Measurements from ENCODE around the gene SIGLEC10.
"Not testable (repeated sequence)": the region's sequence is repeated elsewhere in the genome, so short reads cannot be mapped to it uniquely, and the experiment has no call there.

Gene SIGLEC10

GRCh38 chr19:51456541-51457290, 39.3 kb upstream of the SIGLEC10 start:
- Histone ChIP-seq H2BK120ac (ENCODE audit: low read depth, low read length) (no peak overlapping the region), H3K18ac (ENCODE audit: low read length) (no peak overlapping the region), H3K56ac (ENCODE audit: low read length) (no peak overlapping the region), H3K4me2 (ENCODE audit: low read length) (no peak overlapping the region), H3K4me1 (ENCODE audit: control insufficient read depth, low read depth, low read length) (no peaks in the 10 kb centered on the region), H3K79me2 (ENCODE audit: control insufficient read depth, insufficient read depth, low read length) (no peaks in the 10 kb centered on the region), H2BK15ac (replicated peaks; ENCODE audit: low read depth) (no peak overlapping the region), H3K9ac (ENCODE audit: low read length) (no peak overlapping the region), H3K27me3 (ENCODE audit: insufficient read depth, low read length, poor library complexity) (no peaks in the 10 kb centered on the region), H4K5ac (ENCODE audit: low read length) (no peak overlapping the region), H4K8ac (ENCODE audit: low read depth, low read length) (no peak overlapping the region), H3K4ac (ENCODE audit: low read depth, low read length) (no peak overlapping the region), H3K4me3 (ENCODE audit: low read length) (no peak overlapping the region), H3K79me1 (ENCODE audit: low read length) (no peaks in the 10 kb centered on the region), H2AK5ac (ENCODE audit: low read length) (no peak overlapping the region), H2BK5ac (ENCODE audit: low read length) (no peak overlapping the region), H3K36me3 (ENCODE audit: control insufficient read depth, insufficient read depth, low read length) (no peaks in the 10 kb centered on the region), H3K23ac (ENCODE audit: low read length) (no peak overlapping the region), H3K27ac (ENCODE audit: low read depth, low read length) (no peak overlapping the region)
- WGBS (ENCODE audit: extremely low coverage, insufficient coverage, low lambda C conversion rate) = no CpG with 5 or more reads among the region's 11 CpGs
- DNase-seq = no peak

DNA sequence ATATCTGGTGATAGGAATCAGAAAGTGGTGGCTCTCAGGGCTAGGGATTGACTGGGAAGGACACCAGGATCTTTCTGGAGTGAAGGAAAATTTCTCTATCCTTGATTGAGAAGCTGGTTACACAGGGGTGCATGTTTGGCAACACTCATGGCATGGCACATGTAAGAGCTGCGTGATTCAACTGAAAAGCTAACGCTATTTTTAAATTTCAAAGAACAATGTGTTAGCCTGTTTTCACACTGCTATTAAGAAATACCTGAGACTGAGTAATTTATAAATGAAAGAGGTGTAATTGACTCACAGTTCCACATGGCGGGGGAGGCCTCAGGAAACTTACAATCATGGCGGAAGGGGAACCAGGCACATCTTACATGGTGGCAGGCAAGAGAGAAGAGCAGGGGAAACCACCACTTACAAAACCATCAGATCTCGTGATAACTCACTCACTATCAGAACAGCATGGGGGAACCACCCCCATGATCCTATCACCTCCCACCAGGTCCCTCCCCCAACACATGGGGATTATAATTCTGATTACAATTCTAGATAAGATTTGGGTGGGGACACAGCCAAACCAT, 33.4 kb upstream of the SIGLEC10 start:
- Histone ChIP-seq H3K56ac (ENCODE audit: low read length) (no peak overlapping the region), H3K9ac (ENCODE audit: low read length) (no peak overlapping the region), H3K79me1 (ENCODE audit: low read length) (no peaks in the 10 kb centered on the region), H3K4me3 (ENCODE audit: low read length) (no peak overlapping the region), H4K8ac (ENCODE audit: low read depth, low read length) (no peak overlapping the region), H3K18ac (ENCODE audit: low read length) (no peak overlapping the region), H3K79me2 (ENCODE audit: control insufficient read depth, insufficient read depth, low read length) (no peaks in the 10 kb centered on the region), H2BK15ac (replicated peaks; ENCODE audit: low read depth) (no peak overlapping the region), H3K27me3 (ENCODE audit: insufficient read depth, low read length, poor library complexity) (no peaks in the 10 kb centered on the region), H3K23ac (ENCODE audit: low read length) (no peak overlapping the region), H3K27ac (ENCODE audit: low read depth, low read length) (no peak overlapping the region), H4K5ac (ENCODE audit: low read length) (no peak overlapping the region), H2BK120ac (ENCODE audit: low read depth, low read length) (no peak overlapping the region), H3K4ac (ENCODE audit: low read depth, low read length) (no peak overlapping the region), H3K36me3 (ENCODE audit: control insufficient read depth, insufficient read depth, low read length) (no peaks in the 10 kb centered on the region), H2BK5ac (ENCODE audit: low read length) (no peak overlapping the region), H3K4me2 (ENCODE audit: low read length) (no peak overlapping the region), H2AK5ac (ENCODE audit: low read length) (no peak overlapping the region), H3K4me1 (ENCODE audit: control insufficient read depth, low read depth, low read length) (no peaks in the 10 kb centered on the region)
- DNase-seq = no peak
- WGBS (ENCODE audit: extremely low coverage, insufficient coverage, low lambda C conversion rate) = no CpG with 5 or more reads among the region's 5 CpGs

DNA sequence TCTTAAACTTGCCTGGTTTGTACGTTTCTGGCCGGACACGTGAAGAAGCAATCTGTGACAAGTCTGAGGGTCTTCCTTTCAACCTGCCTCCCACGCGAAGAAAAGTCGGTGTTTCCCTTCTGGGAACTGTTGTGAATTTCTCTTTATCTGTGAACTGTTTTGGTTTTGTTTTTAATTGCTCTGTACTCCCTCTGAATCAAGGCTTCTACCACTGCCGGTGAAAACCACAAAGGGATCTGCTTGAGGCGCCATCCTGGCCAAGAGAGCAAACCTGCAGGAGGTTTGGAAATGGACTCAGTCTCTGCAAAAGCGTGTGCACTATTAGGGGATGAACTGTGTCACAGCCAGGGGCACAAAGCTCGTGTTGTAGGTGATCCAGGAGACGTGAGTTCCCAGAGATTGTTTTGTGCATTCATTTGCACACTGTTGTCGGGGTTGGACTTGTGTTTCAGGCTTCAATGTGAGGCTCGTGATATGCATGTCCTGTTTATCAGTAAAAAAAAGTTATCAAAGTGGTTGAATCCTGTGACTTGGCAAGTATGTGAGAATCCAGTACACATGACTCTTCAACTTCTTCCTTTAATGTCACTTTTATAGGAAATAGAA, 31.1 kb upstream of the SIGLEC10 start:
- no peak for DNase-seq
- Histone ChIP-seq H3K23ac (ENCODE audit: low read length) (no peak overlapping the region), H3K56ac (ENCODE audit: low read length) (no peak overlapping the region), H3K27ac (ENCODE audit: low read depth, low read length) (no peak overlapping the region), H3K9ac (ENCODE audit: low read length) (no peak overlapping the region), H2BK120ac (ENCODE audit: low read depth, low read length) (no peak overlapping the region), H2AK5ac (ENCODE audit: low read length) (no peak overlapping the region), H3K4ac (ENCODE audit: low read depth, low read length) (no peak overlapping the region), H3K27me3 (ENCODE audit: insufficient read depth, low read length, poor library complexity) (no peaks in the 10 kb centered on the region), H3K4me3 (ENCODE audit: low read length) (no peak overlapping the region), H4K5ac (ENCODE audit: low read length) (no peak overlapping the region), H3K4me2 (ENCODE audit: low read length) (no peak overlapping the region), H4K8ac (ENCODE audit: low read depth, low read length) (no peak overlapping the region), H2BK5ac (ENCODE audit: low read length) (no peak overlapping the region), H2BK15ac (replicated peaks; ENCODE audit: low read depth) (no peak overlapping the region), H3K79me2 (ENCODE audit: control insufficient read depth, insufficient read depth, low read length) (no peaks in the 10 kb centered on the region), H3K4me1 (ENCODE audit: control insufficient read depth, low read depth, low read length) (no peaks in the 10 kb centered on the region), H3K79me1 (ENCODE audit: low read length) (no peaks in the 10 kb centered on the region), H3K36me3 (ENCODE audit: control insufficient read depth, insufficient read depth, low read length) (no peaks in the 10 kb centered on the region), H3K18ac (ENCODE audit: low read length) (no peak overlapping the region)
- no CpG with 5 or more reads among the region's 13 CpGs for WGBS (ENCODE audit: extremely low coverage, insufficient coverage, low lambda C conversion rate)

DNA sequence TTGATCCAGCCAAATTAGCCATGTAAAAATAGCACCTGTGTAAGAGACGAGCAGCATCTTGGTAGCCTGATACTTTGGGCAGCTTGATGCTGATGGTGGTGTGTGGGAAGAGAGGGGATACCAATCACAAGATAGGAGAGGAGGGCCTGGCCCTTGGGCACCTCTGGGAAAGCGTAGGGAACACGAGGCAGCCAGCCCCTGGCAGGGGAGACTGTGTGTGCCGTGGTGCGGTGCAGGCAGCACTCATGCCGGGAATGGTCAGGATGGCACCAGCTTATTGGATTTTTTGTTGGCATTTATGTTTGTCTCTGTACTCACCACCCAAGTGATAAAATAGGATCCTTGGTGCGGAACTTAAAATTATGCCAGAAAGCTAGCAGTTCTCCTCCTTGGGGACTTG, 30.6 kb upstream of the SIGLEC10 start:
- Histone ChIP-seq H3K4me1 (ENCODE audit: control insufficient read depth, low read depth, low read length) (no peaks in the 10 kb centered on the region), H2BK5ac (ENCODE audit: low read length) (no peak overlapping the region)

GRCh38 chr19:51447510-51447909, 30.1 kb upstream of the SIGLEC10 start:
- not testable (repeated sequence) for H4K5ac ChIP-seq (ENCODE audit: low read length); H2AK5ac ChIP-seq (ENCODE audit: low read length); H3K56ac ChIP-seq (ENCODE audit: low read length); H3K23ac ChIP-seq (ENCODE audit: low read length); H3K18ac ChIP-seq (ENCODE audit: low read length); H3K79me2 ChIP-seq (ENCODE audit: control insufficient read depth, insufficient read depth, low read length); H3K9ac ChIP-seq (ENCODE audit: low read length); H2BK15ac ChIP-seq (replicated peaks; ENCODE audit: low read depth); H2BK120ac ChIP-seq (ENCODE audit: low read depth, low read length); H3K79me1 ChIP-seq (ENCODE audit: low read length); H4K8ac ChIP-seq (ENCODE audit: low read depth, low read length); H3K27me3 ChIP-seq (ENCODE audit: insufficient read depth, low read length, poor library complexity); H3K36me3 ChIP-seq (ENCODE audit: control insufficient read depth, insufficient read depth, low read length); H2BK5ac ChIP-seq (ENCODE audit: low read length); H3K4me3 ChIP-seq (ENCODE audit: low read length); H3K4ac ChIP-seq (ENCODE audit: low read depth, low read length); H3K4me2 ChIP-seq (ENCODE audit: low read length); DNase-seq; H3K4me1 ChIP-seq (ENCODE audit: control insufficient read depth, low read depth, low read length); H3K27ac ChIP-seq (ENCODE audit: low read depth, low read length)
- no CpG with 5 or more reads among the region's 3 CpGs for WGBS (ENCODE audit: extremely low coverage, insufficient coverage, low lambda C conversion rate)

More for the DNA sequence above, 30.6 kb upstream of the SIGLEC10 start:
- Histone ChIP-seq H3K18ac (ENCODE audit: low read length) (no peak overlapping the region), H3K23ac (ENCODE audit: low read length) (no peak overlapping the region), H3K36me3 (ENCODE audit: control insufficient read depth, insufficient read depth, low read length) (no peaks in the 10 kb centered on the region), H3K79me1 (ENCODE audit: low read length) (no peaks in the 10 kb centered on the region), H3K56ac (ENCODE audit: low read length) (no peak overlapping the region), H3K27ac (ENCODE audit: low read depth, low read length) (no peak overlapping the region), H3K27me3 (ENCODE audit: insufficient read depth, low read length, poor library complexity) (no peaks in the 10 kb centered on the region), H2BK15ac (replicated peaks; ENCODE audit: low read depth) (no peak overlapping the region), H3K4me2 (ENCODE audit: low read length) (no peak overlapping the region), H3K4me3 (ENCODE audit: low read length) (no peak overlapping the region), H4K8ac (ENCODE audit: low read depth, low read length) (no peak overlapping the region), H2BK120ac (ENCODE audit: low read depth, low read length) (no peak overlapping the region), H3K9ac (ENCODE audit: low read length) (no peak overlapping the region), H3K79me2 (ENCODE audit: control insufficient read depth, insufficient read depth, low read length) (no peaks in the 10 kb centered on the region), H4K5ac (ENCODE audit: low read length) (no peak overlapping the region), H2AK5ac (ENCODE audit: low read length) (no peak overlapping the region), H3K4ac (ENCODE audit: low read depth, low read length) (no peak overlapping the region)
- WGBS (ENCODE audit: extremely low coverage, insufficient coverage, low lambda C conversion rate) = no CpG with 5 or more reads among the region's 7 CpGs
- no peak for DNase-seq
